ENCODE measurements around the gene CEACAM4. TPM values are rescaled to one million over a fixed set of nuclear protein-coding genes. Genes with fewer than 3 reads are reported as not detected.

Gene CEACAM4
- total RNA-seq, 1 experiment from 2014 or later: not detected

- in situ Hi-C loops (cut with HindIII; ENCODE audit: low sequenced_read_pairs): no loop called here
- DNase-seq (ENCODE audit: low spot score): no peak
These were observed 6.7 kb downstream of the CEACAM4 start for GRCh38 chr19:41620171-41620570.

GRCh38 chr19:41619018-41619556 lies 7.8 kb downstream of the CEACAM4 start:
- no peak for DNase-seq (ENCODE audit: low spot score)
- in situ Hi-C loops (cut with HindIII; ENCODE audit: low sequenced_read_pairs): no loop called here

- DNase-seq (ENCODE audit: low spot score): no peak
- in situ Hi-C loops (cut with HindIII; ENCODE audit: low sequenced_read_pairs): no loop called here
These were observed 8.7 kb downstream of the CEACAM4 start for GRCh38 chr19:41617941-41618730.

- no peak for DNase-seq (ENCODE audit: low spot score)
- in situ Hi-C loops (cut with HindIII; ENCODE audit: low sequenced_read_pairs): no loop called here
These were observed 9.9 kb downstream of the CEACAM4 start for GRCh38 chr19:41616792-41617621.

GRCh38 chr19:41615207-41615606 lies 11.7 kb downstream of the CEACAM4 start:
- in situ Hi-C loops (cut with HindIII; ENCODE audit: low sequenced_read_pairs): no loop called here
- no peak for DNase-seq (ENCODE audit: low spot score)

- in situ Hi-C loops (cut with HindIII; ENCODE audit: low sequenced_read_pairs): no loop called here
These were observed 14.4 kb downstream of the CEACAM4 start for GRCh38 chr19:41612483-41612882.

GRCh38 chr19:41610789-41611188 lies 16.1 kb downstream of the CEACAM4 start:
- in situ Hi-C loops (cut with HindIII; ENCODE audit: low sequenced_read_pairs): no loop called here

More at GRCh38 chr19:41612483-41612882, 14.4 kb downstream of the CEACAM4 start:
- DNase-seq (ENCODE audit: low spot score): no peak

GRCh38 chr19:41607668-41608067 lies 19.2 kb downstream of the CEACAM4 start:
- in situ Hi-C loops (cut with HindIII; ENCODE audit: low sequenced_read_pairs): no loop called here
- DNase-seq (ENCODE audit: low spot score): no peak

More at GRCh38 chr19:41610789-41611188, 16.1 kb downstream of the CEACAM4 start:
- no peak for DNase-seq (ENCODE audit: low spot score)

- no peak for DNase-seq (ENCODE audit: low spot score)
- in situ Hi-C loops (cut with HindIII; ENCODE audit: low sequenced_read_pairs): no loop called here
These were observed 20.5 kb downstream of the CEACAM4 start for GRCh38 chr19:41606215-41606837.

GRCh38 chr19:41604831-41605230 lies 22.0 kb downstream of the CEACAM4 start:
- in situ Hi-C loops (cut with HindIII; ENCODE audit: low sequenced_read_pairs): no loop called here
- no peak for DNase-seq (ENCODE audit: low spot score)

- in situ Hi-C loops (cut with HindIII; ENCODE audit: low sequenced_read_pairs): no loop called here
- no peak for DNase-seq (ENCODE audit: low spot score)
These were observed 25.1 kb downstream of the CEACAM4 start for GRCh38 chr19:41601771-41602170.

- DNase-seq (ENCODE audit: low spot score): no peak
- in situ Hi-C loops (cut with HindIII; ENCODE audit: low sequenced_read_pairs): no loop called here
These were observed 27.5 kb downstream of the CEACAM4 start for GRCh38 chr19:41599175-41599966.

GRCh38 chr19:41597600-41598041 lies 29.3 kb downstream of the CEACAM4 start:
- in situ Hi-C loops (cut with HindIII; ENCODE audit: low sequenced_read_pairs): no loop called here

GRCh38 chr19:41595890-41596280 lies 31.0 kb downstream of the CEACAM4 start:
- no peak for DNase-seq (ENCODE audit: low spot score)
- in situ Hi-C loops (cut with HindIII; ENCODE audit: low sequenced_read_pairs): no loop called here

More at GRCh38 chr19:41597600-41598041, 29.3 kb downstream of the CEACAM4 start:
- peak; percentile 57 for DNase-seq (ENCODE audit: low spot score)

- peak; percentile 23 for DNase-seq (ENCODE audit: low spot score)
- in situ Hi-C loops (cut with HindIII; ENCODE audit: low sequenced_read_pairs): no loop called here
These were observed 31.5 kb downstream of the CEACAM4 start for GRCh38 chr19:41595258-41595889.

- no peak for DNase-seq (ENCODE audit: low spot score)
- in situ Hi-C loops (cut with HindIII; ENCODE audit: low sequenced_read_pairs): no loop called here
These were observed 34.8 kb downstream of the CEACAM4 start for GRCh38 chr19:41591951-41592562.

- in situ Hi-C loops (cut with HindIII; ENCODE audit: low sequenced_read_pairs): no loop called here
- DNase-seq (ENCODE audit: low spot score): no peak
These were observed 35.9 kb downstream of the CEACAM4 start for GRCh38 chr19:41590936-41591335.

GRCh38 chr19:41589371-41589770 lies 37.5 kb downstream of the CEACAM4 start:
- no peak for DNase-seq (ENCODE audit: low spot score)
- in situ Hi-C loops (cut with HindIII; ENCODE audit: low sequenced_read_pairs): no loop called here

All from G401 (cell line).